Transverse colon (tissue), 4 donors: ENCODE measurements around the gene POLR3K.

Experiments
- EP300 ChIP-seq: sonication (generic); formaldehyde crosslinking; IDR thresholded peaks from one replicate; pipeline ENCODE4 v1.6.1; 2017; ENCODE audit warnings: antibody characterized with exemption, low read depth
- POLR2A ChIP-seq: fragments of 450-650 bp; IDR thresholded peaks from one replicate; pipeline ENCODE4 v1.6.1; 2016; ENCODE audit warnings: antibody characterized with exemption, mild to moderate bottlenecking, moderate library complexity
- POLR2AphosphoS5 ChIP-seq, 3 donors: sonication (generic); formaldehyde crosslinking; IDR thresholded peaks; one replicate each; pipeline ENCODE4 v1.6.1; 2016; ENCODE audit warnings: antibody characterized with exemption in 3 of 3
- TF ChIP-seq, protein P1 (sequence below), 5 experiments: fragments of 200-600 bp in 3 of 5; fragments of 450-650 bp in 2 of 5; sonication (generic) in 3 of 5; IDR thresholded peaks; 1 replicate in 2 of 5; 2 replicates in 3 of 5; pipeline ENCODE4 v1.5.1; 2016 to 2017; ENCODE audit warnings: antibody characterized with exemption in 5 of 5, inconsistent platforms in 3 of 5, mild to moderate bottlenecking in 2 of 5, moderate library complexity in 1 of 5

DNA sequence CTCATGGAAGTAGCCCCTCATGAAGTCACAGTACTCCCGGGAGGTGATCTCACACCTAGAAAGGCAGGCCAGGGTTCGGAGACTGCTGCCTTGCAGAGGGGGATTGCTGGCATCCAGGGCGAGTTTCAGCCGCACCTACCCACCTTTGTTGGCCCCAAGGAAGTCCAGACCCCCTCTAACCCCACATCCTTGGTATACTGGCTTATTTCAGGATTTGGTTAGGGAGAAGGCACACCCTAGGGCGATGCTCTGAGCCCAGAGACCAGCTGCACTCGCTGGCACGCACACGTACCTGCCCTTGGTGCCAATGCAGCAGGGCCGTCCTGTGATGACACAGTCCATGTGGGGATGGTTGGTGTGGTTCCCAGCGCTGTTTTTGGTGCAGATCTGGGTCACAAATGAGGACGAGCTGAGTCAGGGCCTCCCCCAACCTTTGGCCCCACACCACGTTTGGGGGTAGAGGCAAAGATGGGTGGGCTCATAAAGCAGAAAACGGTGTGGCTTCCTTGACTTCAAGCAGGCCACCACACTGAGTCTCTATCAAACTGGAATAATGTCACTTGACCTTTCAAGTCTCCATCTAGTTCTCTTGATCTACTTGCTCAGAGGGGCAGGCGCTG, 6.1 kb upstream of the POLR3K start:
- TF ChIP-seq POLR2AphosphoS5 (IDR thresholded peaks at IDR 0.05): no peak
- TF ChIP-seq, protein P1, sequence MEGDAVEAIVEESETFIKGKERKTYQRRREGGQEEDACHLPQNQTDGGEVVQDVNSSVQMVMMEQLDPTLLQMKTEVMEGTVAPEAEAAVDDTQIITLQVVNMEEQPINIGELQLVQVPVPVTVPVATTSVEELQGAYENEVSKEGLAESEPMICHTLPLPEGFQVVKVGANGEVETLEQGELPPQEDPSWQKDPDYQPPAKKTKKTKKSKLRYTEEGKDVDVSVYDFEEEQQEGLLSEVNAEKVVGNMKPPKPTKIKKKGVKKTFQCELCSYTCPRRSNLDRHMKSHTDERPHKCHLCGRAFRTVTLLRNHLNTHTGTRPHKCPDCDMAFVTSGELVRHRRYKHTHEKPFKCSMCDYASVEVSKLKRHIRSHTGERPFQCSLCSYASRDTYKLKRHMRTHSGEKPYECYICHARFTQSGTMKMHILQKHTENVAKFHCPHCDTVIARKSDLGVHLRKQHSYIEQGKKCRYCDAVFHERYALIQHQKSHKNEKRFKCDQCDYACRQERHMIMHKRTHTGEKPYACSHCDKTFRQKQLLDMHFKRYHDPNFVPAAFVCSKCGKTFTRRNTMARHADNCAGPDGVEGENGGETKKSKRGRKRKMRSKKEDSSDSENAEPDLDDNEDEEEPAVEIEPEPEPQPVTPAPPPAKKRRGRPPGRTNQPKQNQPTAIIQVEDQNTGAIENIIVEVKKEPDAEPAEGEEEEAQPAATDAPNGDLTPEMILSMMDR (IDR thresholded peaks at IDR 0.05): no peak
- no peak for TF ChIP-seq POLR2A
- TF ChIP-seq EP300: no peak
